SK-N-SH (cell line): ENCODE results near the gene HPS5. TPM values are rescaled to one million over a fixed set of nuclear protein-coding genes. Genes with fewer than 3 reads are reported as not detected.

ENCODE experiments used
- polyA plus RNA-seq, 3 experiments: library from polyadenylated mRNA; depleted of rRNA; stranded (reverse); fragments of >200 nt; gene quantifications; 2 replicates each; pipeline ENCODE4 v1.2.3, GENCODE V29; 2012
- small RNA-seq, 7 experiments: library from RNA; depleted of rRNA; stranded (forward); fragments of <200 nt; gene quantifications; one replicate each; pipeline ENCODE3, GENCODE V24; 2012

Gene HPS5
- polyA plus RNA-seq, 1 of the 3 experiments (the other 2 are of a cell fraction), result 8.2 TPM

Small RNA genes lying within 50 kb of the gene (small RNA-seq; reads per million reads assigned to genes)
- gene RNA5SP333, result 0 reads per million in 7 experiments
- gene RNA5SP334, result 0 reads per million in 7 experiments

Other genes with a start within 250 kb of the HPS5 start
- 17.9 and 19.6 TPM in 2 replicates for gene SAAL1, start 216.1 kb downstream of the HPS5 start, polyA plus RNA-seq (2012; rRNA removed)
- gene MRGPRX3, start 189.6 kb downstream of the HPS5 start, polyA plus RNA-seq (2012; rRNA removed), result not detected in 2 replicates
- not detected in 2 replicates for gene MRGPRX4, start 149.3 kb downstream of the HPS5 start, polyA plus RNA-seq (2012; rRNA removed)
- not detected in 2 replicates for gene SAA4, start 85.3 kb downstream of the HPS5 start, polyA plus RNA-seq (2012; rRNA removed)
- gene SAA2, start 73.5 kb downstream of the HPS5 start, polyA plus RNA-seq (2012; rRNA removed), result not detected in 2 replicates
- gene SAA1, start 55.9 kb downstream of the HPS5 start, polyA plus RNA-seq (2012; rRNA removed), result not detected in 2 replicates
- gene GTF2H1, start 427 bp upstream of the HPS5 start, polyA plus RNA-seq (2012; rRNA removed), result 31.2 and 40.4 TPM in 2 replicates
- gene LDHA, start 72.4 kb upstream of the HPS5 start, polyA plus RNA-seq (2012; rRNA removed), result 524 and 592 TPM in 2 replicates
- not detected in 2 replicates for gene LDHC, start 90.2 kb upstream of the HPS5 start, polyA plus RNA-seq (2012; rRNA removed)
- not detected in 2 replicates for gene LDHAL6A, start 133.7 kb upstream of the HPS5 start, polyA plus RNA-seq (2012; rRNA removed)
- 164 and 229 TPM in 2 replicates for gene TSG101, start 204.8 kb upstream of the HPS5 start, polyA plus RNA-seq (2012; rRNA removed)